ENCODE data around the gene SVBP. TPM values are rescaled to one million over a fixed set of nuclear protein-coding genes. Genes with fewer than 3 reads are reported as not detected.

SVBP gene
- total and polyA plus RNA-seq, 4 donors = 3.4 to 21.8 (median 15.0) TPM

DNA sequence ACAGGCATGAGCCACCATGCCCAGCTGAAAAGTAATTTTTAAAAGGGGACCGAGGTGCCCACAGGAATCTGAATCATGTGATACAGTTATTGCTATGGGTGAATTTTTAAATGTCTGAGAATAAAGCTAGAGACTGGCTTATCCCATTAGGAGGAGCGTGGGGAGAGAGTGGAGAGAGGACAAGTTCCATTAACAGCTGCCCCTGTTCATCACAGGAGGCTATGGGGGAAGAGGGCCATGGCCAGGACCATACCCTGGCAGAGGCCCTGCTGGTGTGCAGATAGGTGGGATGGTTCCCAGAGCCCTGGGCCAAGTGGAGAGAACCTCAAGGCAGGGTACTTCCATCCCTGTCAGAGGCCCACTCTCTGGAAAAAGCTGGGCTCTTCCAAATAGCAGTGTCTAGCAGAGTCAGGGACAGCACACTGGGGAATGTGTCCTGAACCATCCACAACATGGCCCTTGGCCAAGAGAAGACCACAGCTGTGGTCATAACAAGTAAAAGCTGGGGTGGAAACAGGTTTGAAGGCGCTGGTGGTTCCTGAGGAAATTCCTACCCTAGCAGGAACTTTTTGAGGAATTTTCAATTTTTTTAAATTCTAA, 15.5 kb upstream of the SVBP start:
- DNase-seq (ENCODE audit: low spot score) = no peak
- Histone ChIP-seq H3K36me3 (ENCODE audit: control insufficient read depth in 4 of 4, insufficient read depth in 3 of 4, low read depth in 1 of 4, low read length in 3 of 4) (peaks cover 2 to 15% (median 7%) of the 10 kb centered on the region in 4 donors), H3K27me3 (ENCODE audit: control insufficient read depth in 4 of 4, insufficient read depth in 4 of 4, low read length in 3 of 4) (no peaks in the 10 kb centered on the region), H3K27ac (ENCODE audit: low read depth in 1 of 2, low read length in 2 of 2) (no peak overlapping the region), H3K9me3 (ENCODE audit: control insufficient read depth in 4 of 4, low read length in 3 of 4) (no peaks in the 10 kb centered on the region), H3K9ac (ENCODE audit: low read depth in 1 of 2, low read length in 2 of 2) (no peak overlapping the region), H3K4me3 (ENCODE audit: low read depth in 1 of 3, low read length in 3 of 3) (no peak overlapping the region), H3K4me1 (ENCODE audit: control insufficient read depth in 4 of 4, insufficient read depth in 4 of 4, low read length in 3 of 4) (no peaks in the 10 kb centered on the region)
- WGBS = 96% methylated on average over 3 of the region's 3 CpGs
- no peak for TF ChIP-seq TAF1 (conservative IDR thresholded peaks at IDR 0.05)
- TF ChIP-seq RXRA (IDR thresholded peaks at IDR 0.05) = no peak
- no peak for TF ChIP-seq MAX (IDR thresholded peaks at IDR 0.05)
- no peak for TF ChIP-seq FOXA2 (IDR thresholded peaks at IDR 0.05)
- no peak for TF ChIP-seq JUND (IDR thresholded peaks at IDR 0.05)
- TF ChIP-seq, protein P1, sequence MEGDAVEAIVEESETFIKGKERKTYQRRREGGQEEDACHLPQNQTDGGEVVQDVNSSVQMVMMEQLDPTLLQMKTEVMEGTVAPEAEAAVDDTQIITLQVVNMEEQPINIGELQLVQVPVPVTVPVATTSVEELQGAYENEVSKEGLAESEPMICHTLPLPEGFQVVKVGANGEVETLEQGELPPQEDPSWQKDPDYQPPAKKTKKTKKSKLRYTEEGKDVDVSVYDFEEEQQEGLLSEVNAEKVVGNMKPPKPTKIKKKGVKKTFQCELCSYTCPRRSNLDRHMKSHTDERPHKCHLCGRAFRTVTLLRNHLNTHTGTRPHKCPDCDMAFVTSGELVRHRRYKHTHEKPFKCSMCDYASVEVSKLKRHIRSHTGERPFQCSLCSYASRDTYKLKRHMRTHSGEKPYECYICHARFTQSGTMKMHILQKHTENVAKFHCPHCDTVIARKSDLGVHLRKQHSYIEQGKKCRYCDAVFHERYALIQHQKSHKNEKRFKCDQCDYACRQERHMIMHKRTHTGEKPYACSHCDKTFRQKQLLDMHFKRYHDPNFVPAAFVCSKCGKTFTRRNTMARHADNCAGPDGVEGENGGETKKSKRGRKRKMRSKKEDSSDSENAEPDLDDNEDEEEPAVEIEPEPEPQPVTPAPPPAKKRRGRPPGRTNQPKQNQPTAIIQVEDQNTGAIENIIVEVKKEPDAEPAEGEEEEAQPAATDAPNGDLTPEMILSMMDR (IDR thresholded peaks at IDR 0.05; ENCODE audit: low read depth, low read length, missing input control) = no peak
- no peak for TF ChIP-seq RAD21 (IDR thresholded peaks at IDR 0.05)
- no peak for TF ChIP-seq REST (IDR thresholded peaks at IDR 0.05)
- TF ChIP-seq FOXA1 (IDR thresholded peaks at IDR 0.05) = no peak
- TF ChIP-seq HNF4G (IDR thresholded peaks at IDR 0.05) = no peak
- TF ChIP-seq ATF3 (IDR thresholded peaks at IDR 0.05) = no peak
- TF ChIP-seq SP1 (IDR thresholded peaks at IDR 0.05) = no peak
- TF ChIP-seq, protein P2, sequence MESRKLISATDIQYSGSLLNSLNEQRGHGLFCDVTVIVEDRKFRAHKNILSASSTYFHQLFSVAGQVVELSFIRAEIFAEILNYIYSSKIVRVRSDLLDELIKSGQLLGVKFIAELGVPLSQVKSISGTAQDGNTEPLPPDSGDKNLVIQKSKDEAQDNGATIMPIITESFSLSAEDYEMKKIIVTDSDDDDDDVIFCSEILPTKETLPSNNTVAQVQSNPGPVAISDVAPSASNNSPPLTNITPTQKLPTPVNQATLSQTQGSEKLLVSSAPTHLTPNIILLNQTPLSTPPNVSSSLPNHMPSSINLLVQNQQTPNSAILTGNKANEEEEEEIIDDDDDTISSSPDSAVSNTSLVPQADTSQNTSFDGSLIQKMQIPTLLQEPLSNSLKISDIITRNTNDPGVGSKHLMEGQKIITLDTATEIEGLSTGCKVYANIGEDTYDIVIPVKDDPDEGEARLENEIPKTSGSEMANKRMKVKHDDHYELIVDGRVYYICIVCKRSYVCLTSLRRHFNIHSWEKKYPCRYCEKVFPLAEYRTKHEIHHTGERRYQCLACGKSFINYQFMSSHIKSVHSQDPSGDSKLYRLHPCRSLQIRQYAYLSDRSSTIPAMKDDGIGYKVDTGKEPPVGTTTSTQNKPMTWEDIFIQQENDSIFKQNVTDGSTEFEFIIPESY (IDR thresholded peaks at IDR 0.05) = no peak
- no peak for TF ChIP-seq HNF4A (conservative IDR thresholded peaks at IDR 0.05)
- no peak for TF ChIP-seq GABPA (IDR thresholded peaks at IDR 0.05 in 1 of 2, conservative IDR thresholded peaks at IDR 0.05 in 1 of 2)
- TF ChIP-seq YY1 (IDR thresholded peaks at IDR 0.05) = no peak
